H9 (cell line): ENCODE measurements around the gene PLXNC1. TPM values are rescaled to one million over a fixed set of nuclear protein-coding genes. Genes with fewer than 3 reads are reported as not detected.

Experiments
- DNase-seq: peaks from one replicate; pipeline ENCODE4 v3.0.0-alpha.2; 2017
- H2AFZ ChIP-seq: one replicate; pipeline ENCODE4 v1.6.1; 2013; ENCODE audit warnings: mild to moderate bottlenecking, low read length, control low read depth, moderate library complexity
- H2AK5ac ChIP-seq: 2 replicates; pipeline ENCODE4 v1.6.1; 2013; ENCODE audit warnings: low read length, control low read depth, mixed read lengths; ENCODE audit not compliant: insufficient read length
- H2BK120ac ChIP-seq: one replicate; pipeline ENCODE4 v1.6.1; 2013; ENCODE audit warnings: low read depth, mild to moderate bottlenecking, low read length, control low read depth, inconsistent platforms; ENCODE audit not compliant: poor library complexity, severe bottlenecking
- H2BK12ac ChIP-seq: 2 replicates; pipeline ENCODE4 v1.6.1; 2013; ENCODE audit warnings: low read length, control low read depth, mixed read lengths, low read depth; ENCODE audit not compliant: insufficient read length
- H2BK15ac ChIP-seq: 2 replicates; pipeline ENCODE4 v1.6.1; 2013; ENCODE audit warnings: low read depth, low read length, control low read depth
- H2BK20ac ChIP-seq: one replicate; pipeline ENCODE4 v1.6.1; 2013; ENCODE audit warnings: low read depth, mild to moderate bottlenecking, low read length, control low read depth, inconsistent platforms; ENCODE audit not compliant: poor library complexity, severe bottlenecking
- H2BK5ac ChIP-seq: 2 replicates; pipeline ENCODE4 v1.6.1; 2013; ENCODE audit warnings: low read length, control low read depth, mixed read lengths; ENCODE audit not compliant: insufficient read length
- H3K14ac ChIP-seq: 2 replicates; pipeline ENCODE4 v1.6.1; 2013; ENCODE audit warnings: low read length, control low read depth; ENCODE audit not compliant: insufficient read depth
- H3K18ac ChIP-seq: 2 replicates; pipeline ENCODE4 v1.6.1; 2013; ENCODE audit warnings: low read depth, mild to moderate bottlenecking, mixed read lengths, low read length, control low read depth; ENCODE audit not compliant: insufficient read length
- H3K23ac ChIP-seq: 2 replicates; pipeline ENCODE4 v1.6.1; 2013; ENCODE audit warnings: low read length, control low read depth, mixed read lengths, low read depth; ENCODE audit not compliant: insufficient read length
- H3K23me2 ChIP-seq: 2 replicates; pipeline ENCODE4 v1.6.1; 2013; ENCODE audit warnings: low read depth, mild to moderate bottlenecking, mixed read lengths, low read length, control low read depth; ENCODE audit not compliant: insufficient read length, poor library complexity, severe bottlenecking
- H3K27ac ChIP-seq: 2 replicates; pipeline ENCODE4 v1.5.1; 2013; ENCODE audit warnings: low read length, control low read depth, mixed read lengths, low read depth; ENCODE audit not compliant: insufficient read length
- H3K27me3 ChIP-seq: 2 replicates; pipeline ENCODE4 v1.6.1; 2013; ENCODE audit warnings: low read length, control low read depth, inconsistent platforms; ENCODE audit not compliant: insufficient read depth
- H3K4ac ChIP-seq: 2 replicates; pipeline ENCODE4 v1.6.1; 2013; ENCODE audit warnings: low read depth, mild to moderate bottlenecking, control low read depth, inconsistent platforms, low read length, moderate library complexity
- H3K4me1 ChIP-seq: 2 replicates; pipeline ENCODE4 v1.6.1; 2013; ENCODE audit warnings: low read length, control low read depth, inconsistent platforms; ENCODE audit not compliant: insufficient read depth
- H3K4me2 ChIP-seq: 2 replicates; pipeline ENCODE4 v1.6.1; 2013; ENCODE audit warnings: low read length, control low read depth, mixed read lengths; ENCODE audit not compliant: insufficient read length, insufficient read depth
- H3K56ac ChIP-seq: 2 replicates; pipeline ENCODE4 v1.6.1; 2013; ENCODE audit warnings: low read depth, mild to moderate bottlenecking, mixed read lengths, low read length, control low read depth; ENCODE audit not compliant: insufficient read length
- H3K79me1 ChIP-seq: 2 replicates; pipeline ENCODE4 v1.6.1; 2013; ENCODE audit warnings: low read depth, mild to moderate bottlenecking, moderate library complexity, low read length, control low read depth, inconsistent platforms; ENCODE audit not compliant: insufficient read depth, poor library complexity, severe bottlenecking
- H3K79me2 ChIP-seq: 2 replicates; pipeline ENCODE4 v1.6.1; 2013; ENCODE audit warnings: low read length, control low read depth, inconsistent platforms; ENCODE audit not compliant: insufficient read depth
- H3K9ac ChIP-seq: 2 replicates; pipeline ENCODE4 v1.6.1; 2013; ENCODE audit warnings: low read length, control low read depth, mixed read lengths; ENCODE audit not compliant: insufficient read length; ENCODE audit errors: extremely low read depth
- H3K9me3 ChIP-seq: one replicate; pipeline ENCODE4 v1.6.1; 2013; ENCODE audit warnings: low read depth, low read length, inconsistent platforms; ENCODE audit not compliant: control insufficient read depth
- H3T11ph ChIP-seq: one replicate; pipeline ENCODE4 v1.6.1; 2013; ENCODE audit warnings: mild to moderate bottlenecking, low read length, control low read depth, inconsistent platforms
- H4K20me1 ChIP-seq: one replicate; pipeline ENCODE4 v1.6.1; 2013; ENCODE audit not compliant: control insufficient read depth, insufficient read length, insufficient read depth
- H4K5ac ChIP-seq: 2 replicates; pipeline ENCODE4 v1.6.1; 2013; ENCODE audit warnings: low read depth, mild to moderate bottlenecking, mixed read lengths, low read length, control low read depth; ENCODE audit not compliant: insufficient read length
- H4K8ac ChIP-seq: replicated peaks from 2 replicates; pipeline ENCODE4 v1.6.1; 2013; ENCODE audit warnings: low read length, control low read depth, mixed read lengths, low read depth; ENCODE audit not compliant: insufficient read length
- H4K91ac ChIP-seq: 2 replicates; pipeline ENCODE4 v1.6.1; 2013; ENCODE audit warnings: low read depth, mild to moderate bottlenecking, moderate library complexity, mixed read lengths, low read length, control low read depth; ENCODE audit not compliant: insufficient read length
- H3K27ac Mint-ChIP-seq, 3 experiments: 2 replicates in 2 of 3; 3 replicates in 1 of 3; pipeline ENCODE4 v1.8.0; 2020 to 2021; ENCODE audit warnings: mixed read lengths in 3 of 3, mild to moderate bottlenecking in 1 of 3, moderate library complexity in 1 of 3
- H3K27me3 Mint-ChIP-seq: 2 replicates; pipeline ENCODE4 v1.8.0; 2021; ENCODE audit warnings: low read depth, mild to moderate bottlenecking, moderate library complexity, mixed read lengths
- H3K36me3 Mint-ChIP-seq, 3 experiments: 2 replicates in 2 of 3; 3 replicates in 1 of 3; pipeline ENCODE4 v1.8.0; 2020 to 2021; ENCODE audit warnings: low read depth in 3 of 3, mixed read lengths in 3 of 3; ENCODE audit not compliant: insufficient read depth in 1 of 3
- H3K4me1 Mint-ChIP-seq, 2 experiments: 2 replicates each; pipeline ENCODE4 v1.8.0; 2020; ENCODE audit warnings: mixed read lengths in 2 of 2
- H3K4me3 Mint-ChIP-seq, 2 experiments: 2 replicates in 1 of 2; 3 replicates in 1 of 2; pipeline ENCODE4 v1.8.0; 2020 to 2021; ENCODE audit warnings: mild to moderate bottlenecking in 2 of 2, mixed read lengths in 2 of 2, moderate library complexity in 1 of 2
- H3K9me3 Mint-ChIP-seq, 2 experiments: 2 replicates in 1 of 2; 3 replicates in 1 of 2; pipeline ENCODE4 v1.8.0; 2020; ENCODE audit warnings: mild to moderate bottlenecking in 2 of 2, mixed read lengths in 2 of 2, moderate library complexity in 1 of 2
- CTCF ChIP-seq: fragments of 200-600 bp; sonication (generic); conservative IDR thresholded peaks from 3 replicates; pipeline ENCODE4 v1.8.0; 2021; ENCODE audit warnings: antibody characterized with exemption, mild to moderate bottlenecking
- WGBS: extraction: QIAGEN DNeasy Blood & Tissue Kit; methylation state at CpG from one replicate; pipeline ENCODE4 v1.1.7; 2013; ENCODE audit warnings: missing lambda C conversion rate, low lambda C conversion rate, mixed read lengths; ENCODE audit not compliant: insufficient read length; ENCODE audit errors: extremely low coverage; 5-methylcytosine and 5-hydroxymethylcytosine counted together
- total RNA-seq: library from RNA; stranded (reverse); gene quantifications from 2 replicates; pipeline ENCODE4 v1.2.1, GENCODE V29; 2021

Gene PLXNC1
- total RNA-seq, 1 experiment from 2014 or later, result 1.2 TPM

- Histone ChIP-seq H3K79me1 (no peaks in the 10 kb centered on the region), H3K9ac (no peak overlapping the region), H3K23me2 (no peaks in the 10 kb centered on the region), H3K9me3 (no peaks in the 10 kb centered on the region), H3K27me3 (no peaks in the 10 kb centered on the region), H4K5ac (no peak overlapping the region), H3K4me2 (no peak overlapping the region), H4K8ac (no peak overlapping the region), H3K4me1 (peaks cover 2% of the 10 kb centered on the region; the same call in 1 of the 2 replicates), H2BK5ac (no peak overlapping the region), H2AK5ac (no peak overlapping the region), H3K4ac (no peak overlapping the region), H2BK20ac (no peak overlapping the region), H3K27ac (no peak overlapping the region), H3K14ac (no peak overlapping the region), H3T11ph (no peak overlapping the region), H3K79me2 (no peaks in the 10 kb centered on the region), H3K18ac (no peak overlapping the region), H4K91ac (no peak overlapping the region), H2BK15ac (no peak overlapping the region), H2AFZ (no peak overlapping the region), H4K20me1 (no peaks in the 10 kb centered on the region), H3K23ac (no peak overlapping the region), H2BK12ac (no peak overlapping the region), H3K56ac (no peak overlapping the region), H2BK120ac (no peak overlapping the region)
- H3K27ac Mint-ChIP-seq, result no peak overlapping the region
- H3K36me3 Mint-ChIP-seq, result no peaks in the 10 kb centered on the region
- TF ChIP-seq CTCF, result no peak
- H3K27me3 Mint-ChIP-seq, result peaks cover 9% of the 10 kb centered on the region
- peaks cover 11 to 21% of the 10 kb centered on the region in 2 experiments for H3K4me1 Mint-ChIP-seq
- no peak for DNase-seq
- whole genome bisulfite sequencing, result no CpG with 5 or more reads among the region's 4 CpGs
- H3K9me3 Mint-ChIP-seq, result no peaks in the 10 kb centered on the region; a peak in 1 of 5 replicates
- H3K4me3 Mint-ChIP-seq, result no peak overlapping the region
Measured at GRCh38 chr12:94222351-94223084, 74.1 kb downstream of the PLXNC1 start.
